Osteoblast (primary cell): Measurements from ENCODE around the gene ZFP1. TPM values are rescaled to one million over a fixed set of nuclear protein-coding genes. Genes with fewer than 3 reads are reported as not detected.

Experiments used
- DNase-seq: peaks from one replicate; pipeline ENCODE4 v3.0.0; 2011; ENCODE audit warnings: low spot score, mixed read lengths; ENCODE audit not compliant: insufficient read length; ENCODE audit errors: missing footprints
- H2AFZ ChIP-seq: 2 replicates; pipeline ENCODE4 v1.6.0; 2011; ENCODE audit warnings: mild to moderate bottlenecking, low read length
- H3K27ac ChIP-seq: 2 replicates; pipeline ENCODE4 v1.5.1; 2011; ENCODE audit warnings: mild to moderate bottlenecking, low read depth, low read length, moderate library complexity
- H3K27me3 ChIP-seq: 2 replicates; pipeline ENCODE4 v1.6.0; 2012; ENCODE audit warnings: mild to moderate bottlenecking, control low read depth, inconsistent platforms, low read length, moderate library complexity; ENCODE audit not compliant: insufficient read depth
- H3K36me3 ChIP-seq: 2 replicates; pipeline ENCODE4 v1.5.1; 2011; ENCODE audit warnings: mild to moderate bottlenecking, low read length, control low read depth, moderate library complexity; ENCODE audit not compliant: insufficient read depth
- H3K4me1 ChIP-seq: 2 replicates; pipeline ENCODE4 v1.5.1; 2011; ENCODE audit warnings: mild to moderate bottlenecking, low read length, control low read depth, moderate library complexity; ENCODE audit not compliant: insufficient read depth
- H3K4me2 ChIP-seq: 2 replicates; pipeline ENCODE4 v1.6.0; 2011; ENCODE audit warnings: mild to moderate bottlenecking, low read length; ENCODE audit not compliant: insufficient read depth
- H3K4me3 ChIP-seq: fragments of 200-600 bp; sonication (generic); 3 replicates; pipeline ENCODE4 v1.5.1; 2012; ENCODE audit warnings: mild to moderate bottlenecking, low read length, inconsistent platforms; ENCODE audit not compliant: insufficient read depth
- H3K79me2 ChIP-seq: 2 replicates; pipeline ENCODE4 v1.6.0; 2012; ENCODE audit warnings: mild to moderate bottlenecking, low read length, control low read depth, inconsistent platforms; ENCODE audit not compliant: insufficient read depth
- H3K9me3 ChIP-seq: 2 replicates; pipeline ENCODE4 v1.5.1; 2011; ENCODE audit warnings: low read depth, low read length, control low read depth
- H4K20me1 ChIP-seq: 2 replicates; pipeline ENCODE4 v1.6.0; 2012; ENCODE audit warnings: mild to moderate bottlenecking, low read length, control low read depth; ENCODE audit not compliant: insufficient read depth
- CTCF ChIP-seq: IDR thresholded peaks from 2 replicates; pipeline ENCODE4 v1.5.1; 2011; ENCODE audit warnings: mild to moderate bottlenecking, low read depth, low read length, moderate library complexity; ENCODE audit errors: extremely low read depth
- total RNA-seq: library from RNA; depleted of rRNA; stranded (reverse); fragments of >200 nt; gene quantifications from 2 replicates; pipeline ENCODE4 v1.2.3, GENCODE V29; 2012

The ZFP1 gene
- total RNA-seq, 1 donor, result 12.7 TPM

- Histone ChIP-seq H4K20me1 (no peaks in the 10 kb centered on the region), H3K79me2 (no peaks in the 10 kb centered on the region), H3K4me2 (no peak overlapping the region), H3K27ac (no peak overlapping the region), H3K9me3 (peaks cover 13% of the 10 kb centered on the region), H3K27me3 (no peaks in the 10 kb centered on the region), H3K36me3 (no peaks in the 10 kb centered on the region), H3K4me3 (no peak overlapping the region), H2AFZ (no peak overlapping the region), H3K4me1 (no peaks in the 10 kb centered on the region)
- no peak for DNase-seq
- no peak for TF ChIP-seq CTCF
Observed at GRCh38 chr16:75176926-75177325, 28.6 kb downstream of the ZFP1 start.

GRCh38 chr16:75179208-75179607, 30.9 kb downstream of the ZFP1 start:
- Histone ChIP-seq H3K27me3 (no peaks in the 10 kb centered on the region), H3K9me3 (peaks cover 7% of the 10 kb centered on the region), H3K36me3 (no peaks in the 10 kb centered on the region), H3K4me3 (no peak overlapping the region), H3K4me1 (no peaks in the 10 kb centered on the region), H4K20me1 (no peaks in the 10 kb centered on the region), H3K4me2 (no peak overlapping the region), H3K27ac (no peak overlapping the region), H3K79me2 (no peaks in the 10 kb centered on the region), H2AFZ (no peak overlapping the region)
- TF ChIP-seq CTCF, result no peak
- no peak for DNase-seq

GRCh38 chr16:75181630-75182029, 33.3 kb downstream of the ZFP1 start:
- no peak overlapping the region for H3K4me3 ChIP-seq
- peaks cover under 1% of the 10 kb centered on the region for H3K9me3 ChIP-seq
- H4K20me1 ChIP-seq, result no peaks in the 10 kb centered on the region
- no peaks in the 10 kb centered on the region for H3K27me3 ChIP-seq
- no peak overlapping the region for H2AFZ ChIP-seq
- no peak for TF ChIP-seq CTCF
- DNase-seq, result no peak
- H3K27ac ChIP-seq, result no peak overlapping the region
- no peaks in the 10 kb centered on the region for H3K36me3 ChIP-seq
- no peaks in the 10 kb centered on the region for H3K79me2 ChIP-seq
- H3K4me1 ChIP-seq, result no peaks in the 10 kb centered on the region
- H3K4me2 ChIP-seq, result no peak overlapping the region

GRCh38 chr16:75188832-75189477, 40.6 kb downstream of the ZFP1 start:
- Histone ChIP-seq H2AFZ (no peak overlapping the region), H3K27ac (no peak overlapping the region), H4K20me1 (no peaks in the 10 kb centered on the region), H3K4me3 (no peak overlapping the region), H3K9me3 (no peaks in the 10 kb centered on the region), H3K4me1 (no peaks in the 10 kb centered on the region), H3K27me3 (peaks cover 11% of the 10 kb centered on the region), H3K79me2 (no peaks in the 10 kb centered on the region), H3K4me2 (no peak overlapping the region), H3K36me3 (no peaks in the 10 kb centered on the region)
- TF ChIP-seq CTCF, result no peak
- no peak for DNase-seq
